T47D (cell line): ENCODE measurements around the gene ARFIP1.

ENCODE experiments used
- DNase-seq, 2 experiments: peaks; one replicate each; pipeline versions ENCODE4 v3.0.0 to v3.0.0-alpha.2; 2011 to 2012; ENCODE audit warnings: low read depth in 1 of 2, low spot score in 1 of 2
- JUND ChIP-seq: IDR thresholded peaks from 2 replicates; pipeline ENCODE4 v1.6.1; 2012; ENCODE audit warnings: low read depth
- in situ Hi-C: cut with HindIII; loops from 2 replicates; pipeline ENCODE4 v1.10.0; 2016; ENCODE audit warnings: low sequenced_read_pairs, low pct_unique_long_range_greater_than_20kb

The ARFIP1 gene

DNA sequence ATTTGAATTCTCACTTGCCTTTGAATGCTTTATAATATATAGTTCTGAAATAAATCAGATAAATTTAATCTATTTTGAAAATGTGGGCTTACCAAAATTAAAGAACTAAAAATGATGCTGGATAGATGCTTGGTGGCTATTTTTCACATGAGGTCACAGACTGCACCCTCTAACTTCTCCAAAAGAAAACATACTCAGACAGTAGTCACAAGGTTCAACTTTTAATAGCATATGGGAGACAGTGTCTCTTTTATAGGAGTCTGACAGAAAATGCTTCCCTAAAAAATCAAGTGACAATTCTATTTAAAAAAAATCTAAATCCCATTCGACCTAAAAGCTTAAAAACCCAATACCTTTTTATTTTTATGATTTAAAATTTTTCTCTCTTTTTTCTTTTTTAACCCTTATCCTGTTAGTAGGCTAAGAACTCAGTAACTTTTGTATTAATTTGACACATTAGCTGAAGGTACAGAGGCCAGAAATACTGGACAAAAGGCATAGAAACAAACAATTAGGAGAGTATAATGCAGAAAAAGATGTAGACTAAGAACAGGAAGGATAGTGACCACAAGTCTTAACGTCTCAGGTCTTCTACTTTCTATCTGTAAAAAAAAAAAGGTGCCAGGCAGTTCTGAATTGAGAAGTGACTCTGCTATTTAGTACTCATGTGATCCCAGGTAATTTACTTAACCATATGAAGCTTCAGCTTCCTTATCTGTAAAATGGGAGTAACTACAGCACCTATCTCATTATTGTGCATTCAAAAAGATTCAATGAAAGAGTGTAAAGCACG lies 7.8 kb upstream of the ARFIP1 start:
- TF ChIP-seq JUND: no peak
- DNase-seq: no peak
- in situ Hi-C loops: no loop called here

DNA sequence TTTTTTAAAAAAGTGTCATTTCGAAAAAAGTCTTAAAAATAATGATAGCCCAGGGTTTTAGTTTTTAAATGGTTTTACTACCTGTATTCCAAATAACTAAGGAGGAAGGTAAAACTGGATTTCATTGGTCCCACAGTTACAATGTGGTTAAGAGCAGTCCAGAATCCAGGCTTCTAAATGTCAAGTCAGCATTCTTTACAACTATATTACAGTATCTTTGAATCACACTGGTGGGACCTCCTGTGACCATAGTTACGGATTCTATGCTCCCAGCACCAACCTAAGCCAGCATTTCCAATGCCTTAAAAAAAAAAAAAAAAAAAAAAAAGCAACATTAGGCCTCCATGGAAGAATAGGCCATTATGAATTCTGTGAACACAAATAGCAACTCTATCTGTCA lies 6.4 kb upstream of the ARFIP1 start:
- DNase-seq: no peak
- no peak for TF ChIP-seq JUND
- in situ Hi-C loops: no loop called here

DNA sequence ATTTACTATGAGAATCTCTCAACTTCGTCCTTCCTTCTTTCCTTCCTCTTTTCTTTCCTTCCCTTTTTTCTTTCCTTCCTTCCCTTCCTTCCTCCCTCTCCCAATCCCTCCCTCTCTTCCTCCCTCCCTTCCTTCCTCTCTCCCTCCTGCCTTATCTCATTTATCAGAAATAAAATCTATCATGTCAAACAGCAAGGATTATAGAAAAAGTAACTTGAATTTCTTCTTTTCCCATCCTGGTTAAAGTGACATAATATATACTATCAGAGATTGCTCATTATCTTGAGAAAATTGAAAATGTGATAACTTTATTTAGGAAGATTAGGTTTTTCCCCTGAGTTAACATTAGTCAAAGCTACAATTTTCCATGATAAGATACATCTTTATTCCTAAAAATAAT lies 5.8 kb upstream of the ARFIP1 start:
- in situ Hi-C loops: no loop called here
- DNase-seq: no peak
- TF ChIP-seq JUND: no peak

DNA sequence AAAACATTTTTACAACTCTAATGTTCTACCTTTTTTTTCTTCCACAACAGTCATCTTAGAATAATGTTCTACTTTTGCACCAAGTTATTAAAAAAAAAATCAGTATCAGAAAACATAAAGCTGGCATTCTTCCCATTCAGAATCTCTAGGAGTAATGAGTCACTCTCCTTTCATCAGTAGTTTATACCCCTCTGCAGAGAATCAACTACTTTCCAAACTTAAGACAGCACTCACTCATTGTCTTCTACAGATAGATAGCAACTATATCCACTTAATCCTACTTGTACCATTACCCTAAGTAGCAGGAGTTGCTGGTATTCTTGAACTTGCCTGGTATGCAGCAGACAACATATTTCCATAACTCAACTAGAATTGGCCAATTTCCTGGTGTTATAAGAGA lies 3.4 kb upstream of the ARFIP1 start:
- TF ChIP-seq JUND: no peak
- DNase-seq: no peak
- in situ Hi-C loops: no loop called here

DNA sequence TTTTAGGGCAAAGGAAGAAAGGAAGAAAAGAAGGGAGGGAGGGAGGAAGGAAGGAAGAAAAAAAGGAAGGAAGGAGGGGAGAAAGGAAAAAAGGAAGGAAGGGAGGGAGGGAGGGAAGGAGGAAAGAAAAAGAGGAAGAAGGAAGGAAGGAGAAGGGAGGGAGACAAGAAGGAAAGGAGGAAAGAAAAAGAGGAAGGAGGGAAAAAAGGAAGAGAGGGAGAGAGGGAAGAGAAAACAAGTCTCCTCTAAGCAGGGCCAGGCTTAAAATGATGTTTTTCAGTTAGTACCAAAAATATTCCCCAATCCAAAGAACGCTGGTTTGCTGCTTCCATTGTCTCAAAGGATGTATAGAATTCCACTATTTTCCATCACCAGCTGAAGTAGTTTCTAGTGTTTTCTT lies 2.3 kb upstream of the ARFIP1 start:
- in situ Hi-C loops: no loop called here
- TF ChIP-seq JUND: no peak

DNA sequence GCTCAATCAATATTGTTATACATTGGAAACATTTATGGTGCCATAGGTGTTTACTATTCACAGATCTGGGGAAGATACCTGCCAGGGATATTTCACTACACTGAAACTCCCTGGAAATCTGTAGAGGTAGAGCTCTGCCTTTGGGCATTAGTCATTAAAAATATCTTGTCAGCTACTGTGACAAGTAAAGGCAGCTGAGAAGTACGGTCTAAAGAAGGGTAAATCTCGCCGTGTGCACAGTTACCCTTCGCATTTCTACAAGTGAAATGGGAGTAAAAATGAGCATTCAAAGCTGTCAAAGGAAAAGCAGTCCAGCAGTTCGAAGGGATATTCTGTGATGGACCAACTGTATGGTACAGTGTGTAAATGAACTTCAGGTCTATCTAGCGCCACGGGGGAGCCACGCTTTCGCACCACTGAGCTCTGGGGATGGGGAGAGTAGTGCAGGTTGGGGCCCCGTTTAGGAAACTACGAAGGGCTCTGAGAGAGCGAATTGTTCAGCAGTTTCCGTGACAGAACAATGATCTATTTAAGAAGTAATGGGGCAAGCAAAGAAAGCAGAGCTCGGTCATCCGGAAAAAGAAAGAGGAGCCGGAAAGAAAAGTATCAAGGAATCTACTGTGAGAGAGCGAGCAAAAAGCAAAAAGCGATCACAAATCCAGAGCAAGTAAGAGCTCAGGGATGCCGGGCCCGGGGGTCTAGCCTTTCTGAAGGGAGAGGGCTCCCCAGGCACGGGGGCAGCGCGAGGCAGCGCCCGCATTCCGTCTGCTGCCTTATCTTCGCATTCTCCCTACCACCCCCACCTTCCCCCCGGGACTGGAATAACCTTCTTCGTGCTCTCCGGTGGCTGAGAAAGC lies 870 bp upstream of the ARFIP1 start:
- peak in 1 of 2 experiments; percentile 18 for DNase-seq
- TF ChIP-seq JUND: no peak
- in situ Hi-C loops: no loop called here

More for the DNA sequence above, 2.3 kb upstream of the ARFIP1 start:
- DNase-seq: no peak

DNA sequence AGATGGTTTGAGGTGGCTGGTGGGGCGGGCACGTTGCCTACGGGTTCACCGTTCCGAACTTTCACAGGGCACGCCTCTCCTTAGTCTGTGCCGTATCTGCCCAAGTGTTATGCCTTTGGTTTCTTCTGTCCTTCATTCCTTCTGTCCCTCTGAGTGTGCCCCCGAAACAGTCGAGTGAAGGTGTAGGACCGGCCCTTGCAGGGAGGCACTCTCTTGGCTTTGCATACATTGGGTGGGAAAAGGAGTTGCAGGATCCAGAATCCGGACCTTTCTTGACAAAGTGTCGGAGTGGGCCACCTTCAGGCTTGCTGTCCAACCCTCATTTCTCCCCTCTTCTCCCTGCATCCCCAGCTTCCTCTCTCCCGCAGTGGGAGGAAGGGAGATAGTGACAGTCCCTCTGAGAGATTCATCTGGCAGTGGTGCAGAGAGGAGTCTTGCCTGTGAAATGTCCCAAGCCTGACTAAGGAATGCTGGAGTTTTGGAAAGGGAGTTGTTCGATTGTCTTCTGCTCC lies 569 bp downstream of the ARFIP1 start:
- in situ Hi-C loops: no loop called here
- DNase-seq: peak in 1 of 2 experiments; percentile 29
- no peak for TF ChIP-seq JUND

DNA sequence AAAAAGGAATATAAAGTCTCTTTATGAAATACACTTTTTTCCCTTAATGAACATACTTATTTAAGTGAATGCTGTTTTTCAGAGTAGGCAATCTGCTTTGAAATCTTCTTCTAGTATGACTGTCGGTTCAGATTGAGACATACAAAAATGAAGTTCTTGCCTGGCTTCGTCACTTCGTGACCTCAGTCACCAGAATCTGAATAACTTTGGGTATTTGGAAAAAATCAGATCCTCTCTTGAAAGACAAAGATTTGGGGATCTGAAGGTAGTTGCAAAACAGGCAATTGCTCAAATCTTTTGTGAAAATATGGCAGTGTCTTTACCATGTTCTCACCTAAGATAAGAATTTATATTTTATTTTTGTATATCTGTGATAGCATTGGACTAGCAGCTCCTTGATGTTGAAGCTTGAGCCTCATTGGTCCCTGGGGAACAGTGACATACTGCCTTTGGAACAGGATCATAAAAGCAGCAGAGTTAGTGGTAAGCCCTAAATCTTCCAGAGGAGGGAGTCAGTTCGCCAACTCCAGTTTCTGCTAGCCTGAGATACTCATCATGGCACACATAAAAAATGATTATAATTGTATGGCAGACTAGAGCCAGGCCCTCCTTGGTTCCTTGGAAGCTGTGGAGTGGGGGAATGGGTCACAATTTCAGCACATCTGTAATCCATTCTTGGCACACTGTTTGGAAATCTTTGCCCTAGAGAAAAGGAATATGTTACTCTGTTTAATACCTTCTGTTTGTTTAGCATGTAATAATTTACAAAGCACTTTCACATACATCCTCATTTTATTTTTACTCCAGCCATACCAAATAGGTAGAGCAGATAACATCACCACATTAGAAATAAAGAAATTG lies 5.0 kb downstream of the ARFIP1 start:
- in situ Hi-C loops: no loop called here
- no peak for TF ChIP-seq JUND
- DNase-seq: peak in 1 of 2 experiments; percentile 69

DNA sequence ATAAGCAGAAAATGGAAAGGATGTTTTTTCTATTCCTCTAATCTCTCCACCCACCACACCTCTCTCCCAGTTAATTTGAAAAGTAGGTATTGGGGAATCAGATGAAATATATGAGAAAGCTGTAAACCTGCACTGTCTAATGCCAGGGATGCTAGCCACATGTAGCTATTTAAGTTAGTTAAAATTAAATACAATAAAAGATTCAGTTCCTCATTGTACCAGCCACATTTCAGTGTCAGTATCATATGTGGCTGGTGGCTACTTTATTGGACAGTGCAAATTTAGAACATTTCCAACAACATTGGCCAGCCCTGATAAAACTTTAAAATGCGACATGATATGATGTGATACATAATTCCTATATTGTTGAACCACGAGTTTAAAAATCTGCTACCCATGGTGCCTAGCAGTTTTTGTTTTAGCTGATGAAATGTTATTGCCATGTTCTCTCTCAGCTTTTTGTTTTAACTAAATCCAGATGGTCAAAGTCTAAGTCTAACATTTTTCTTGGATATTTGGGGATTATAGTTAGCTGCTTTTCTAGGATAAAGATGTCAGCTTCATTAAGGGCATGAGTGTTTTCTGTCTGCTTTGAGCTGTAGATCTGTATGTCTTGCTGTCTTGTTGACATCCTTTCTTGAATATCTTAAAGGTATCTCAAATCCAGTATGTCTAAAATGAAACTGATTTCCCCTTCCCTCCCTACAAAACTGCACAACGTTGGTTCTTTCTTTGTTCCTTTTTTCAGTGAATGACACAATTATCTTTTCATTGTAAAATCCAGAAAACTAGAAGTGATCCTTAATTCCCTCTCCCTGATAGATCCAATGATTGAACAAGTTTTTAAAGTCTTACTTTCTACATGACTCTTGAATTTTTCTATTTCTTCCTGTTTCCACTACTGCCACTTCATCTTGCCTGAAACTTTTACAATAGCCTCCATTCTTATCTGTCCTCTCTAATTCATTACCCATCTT lies 6.2 kb downstream of the ARFIP1 start:
- in situ Hi-C loops: no loop called here
- no peak for TF ChIP-seq JUND
- no peak for DNase-seq

DNA sequence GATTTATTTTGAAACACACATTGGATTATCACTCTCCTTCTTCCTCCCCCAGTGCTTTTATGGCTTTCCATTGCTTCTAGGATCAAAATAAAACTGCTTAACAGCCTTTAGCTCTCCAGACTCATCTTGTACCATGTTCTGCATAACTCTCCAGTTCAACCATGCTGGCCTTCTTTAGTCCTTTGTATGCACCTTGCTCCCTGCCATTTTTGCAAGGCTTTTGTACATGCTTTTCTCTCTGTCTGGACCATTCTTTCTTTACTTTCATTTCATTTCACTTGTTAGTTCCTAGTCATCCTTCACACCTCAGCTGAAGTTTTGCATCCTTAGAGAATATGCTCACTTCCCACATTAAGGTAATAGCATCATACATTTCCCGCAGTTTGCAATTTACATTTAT lies 6.9 kb downstream of the ARFIP1 start:
- in situ Hi-C loops: no loop called here
- no peak for DNase-seq
- TF ChIP-seq JUND: no peak

DNA sequence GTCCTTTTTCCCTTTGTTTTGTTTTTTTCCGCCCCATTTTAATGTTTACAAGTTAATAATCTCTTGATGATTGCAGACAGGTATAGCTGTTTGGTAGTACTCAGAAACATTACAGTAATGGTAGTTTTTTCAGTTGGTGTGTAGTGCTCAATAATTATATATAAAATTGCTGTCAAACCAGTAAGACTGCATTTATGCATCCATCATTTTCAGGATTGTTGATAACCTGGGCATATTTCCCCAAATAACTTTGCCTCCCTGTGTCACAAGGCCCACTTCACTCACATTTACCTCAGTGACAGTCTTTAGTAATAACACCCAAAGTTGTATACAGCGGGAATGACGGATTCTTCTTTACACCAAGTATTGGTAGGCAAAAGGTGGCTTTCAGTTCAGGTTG lies 16.1 kb downstream of the ARFIP1 start:
- TF ChIP-seq JUND: no peak

DNA sequence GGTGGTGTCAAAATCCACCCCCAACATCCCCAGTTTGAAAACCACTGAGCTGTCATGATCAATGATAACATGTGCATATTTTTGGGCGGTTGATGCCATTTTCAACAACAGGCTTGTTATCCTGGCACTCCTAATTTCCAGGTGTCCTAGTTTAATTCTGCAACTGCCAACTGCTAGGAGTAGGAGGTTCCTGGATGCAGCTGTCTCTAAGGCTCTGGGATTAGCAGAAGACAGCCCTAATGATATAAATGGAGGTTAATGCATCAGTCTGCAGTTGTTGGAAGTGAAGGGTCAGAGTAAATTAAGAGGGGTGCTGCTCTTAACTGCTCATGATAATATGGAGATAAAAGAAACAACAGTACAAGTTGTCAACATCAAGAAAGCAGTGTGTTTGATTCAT lies 23.8 kb downstream of the ARFIP1 start:
- TF ChIP-seq JUND: no peak
- in situ Hi-C loops: no loop called here
- no peak for DNase-seq

More for the DNA sequence above, 16.1 kb downstream of the ARFIP1 start:
- in situ Hi-C loops: no loop called here
- DNase-seq: no peak
